WTC11 (cell line): ENCODE data around the gene ANKMY2. TPM values are rescaled to one million over a fixed set of nuclear protein-coding genes. Genes with fewer than 3 reads are reported as not detected.

Experiments
- ATAC-seq: fragments of 200-7000 bp; cut with Tn5 transposase; 2 replicates; pipeline ENCODE4 v1.10.0; 2021; ENCODE audit warnings: mild to moderate bottlenecking, moderate library complexity
- CTCF ChIA-PET: fragments of 300-600 bp; sonication (Branson Sonifier 250); formaldehyde crosslinking; loops from one replicate; lab custom pipeline; 2021; ENCODE audit warnings: antibody characterized with exemption; lab: Charles Lee
- POLR2A ChIA-PET: fragments of 350-600 bp; sonication (Branson Sonifier 250); formaldehyde crosslinking; loops from one replicate; lab custom pipeline; 2021; ENCODE audit warnings: antibody characterized with exemption; lab: Charles Lee
- DNase-seq: peaks from one replicate; pipeline ENCODE4 v3.0.0; 2021; ENCODE audit warnings: low spot score
- H3K27ac Mint-ChIP-seq: 2 replicates; pipeline ENCODE4 v1.8.0; 2021; ENCODE audit warnings: mixed read lengths
- H3K27me3 Mint-ChIP-seq: 2 replicates; pipeline ENCODE4 v1.8.0; 2021; ENCODE audit warnings: low read depth, mild to moderate bottlenecking, moderate library complexity, mixed read lengths
- H3K36me3 Mint-ChIP-seq: 2 replicates; pipeline ENCODE4 v1.8.0; 2021; ENCODE audit warnings: mixed read lengths
- H3K4me1 Mint-ChIP-seq: 2 replicates; pipeline ENCODE4 v1.8.0; 2022; ENCODE audit warnings: mixed read lengths
- H3K4me3 Mint-ChIP-seq: 2 replicates; pipeline ENCODE4 v1.8.0; 2021; ENCODE audit warnings: mild to moderate bottlenecking, moderate library complexity, mixed read lengths
- H3K9me3 Mint-ChIP-seq: 2 replicates; pipeline ENCODE4 v1.8.0; 2021; ENCODE audit warnings: mixed read lengths
- CREM ChIP-seq: sonication (generic); formaldehyde crosslinking; IDR thresholded peaks from 2 replicates; pipeline ENCODE4 v1.8.1; 2022; ENCODE audit warnings: mild to moderate bottlenecking, missing genetic modification reagents, moderate library complexity
- FOXK1 ChIP-seq: sonication (generic); formaldehyde crosslinking; IDR thresholded peaks from 2 replicates; pipeline ENCODE4 v1.8.0; 2022; ENCODE audit warnings: mild to moderate bottlenecking, moderate library complexity, missing genetic modification reagents
- GTF2I ChIP-seq: fragments of 250-450 bp; sonication (Bioruptor Pico); conservative IDR thresholded peaks from 2 replicates; pipeline ENCODE4 v1.4.0; 2021; ENCODE audit warnings: mild to moderate bottlenecking
- JUN ChIP-seq: sonication (generic); formaldehyde crosslinking; IDR thresholded peaks from 2 replicates; pipeline ENCODE4 v1.8.0; 2023; ENCODE audit warnings: mild to moderate bottlenecking, missing genetic modification reagents
- NR2C2 ChIP-seq: sonication (generic); formaldehyde crosslinking; IDR thresholded peaks from 2 replicates; pipeline ENCODE4 v1.8.0; 2022; ENCODE audit warnings: mild to moderate bottlenecking, missing genetic modification reagents
- RELA ChIP-seq: sonication (generic); formaldehyde crosslinking; IDR thresholded peaks from 2 replicates; pipeline ENCODE4 v1.8.1; 2022; ENCODE audit warnings: missing genetic modification reagents, mild to moderate bottlenecking, borderline replicate concordance
- RORB ChIP-seq: fragments of 250-450 bp; sonication (Bioruptor Pico); IDR thresholded peaks from 2 replicates; pipeline ENCODE4 v1.9.0; 2021; ENCODE audit warnings: mild to moderate bottlenecking
- TEAD4 ChIP-seq: sonication (generic); formaldehyde crosslinking; IDR thresholded peaks from 2 replicates; pipeline ENCODE4 v1.8.0; 2022; ENCODE audit warnings: mild to moderate bottlenecking, missing genetic modification reagents
- TP53 ChIP-seq: sonication (generic); formaldehyde crosslinking; IDR thresholded peaks from 2 replicates; pipeline ENCODE4 v1.8.1; 2023; ENCODE audit warnings: mild to moderate bottlenecking, missing genetic modification reagents
- ZNF121 ChIP-seq: sonication (generic); formaldehyde crosslinking; IDR thresholded peaks from 2 replicates; pipeline ENCODE4 v1.8.0; 2023; ENCODE audit warnings: missing genetic modification reagents
- ZNF219 ChIP-seq: sonication (generic); formaldehyde crosslinking; IDR thresholded peaks from 2 replicates; pipeline ENCODE4 v1.8.0; 2023; ENCODE audit warnings: missing genetic modification reagents, mild to moderate bottlenecking, borderline replicate concordance
- ZNF232 ChIP-seq: sonication (generic); formaldehyde crosslinking; IDR thresholded peaks from 2 replicates; pipeline ENCODE4 v1.8.0; 2022; ENCODE audit warnings: mild to moderate bottlenecking, missing genetic modification reagents
- ZNF263 ChIP-seq: sonication (generic); formaldehyde crosslinking; IDR thresholded peaks from 2 replicates; pipeline ENCODE4 v1.8.1; 2022; ENCODE audit warnings: low read depth, mild to moderate bottlenecking, moderate library complexity, missing genetic modification reagents
- ZNF396 ChIP-seq: fragments of 250-450 bp; sonication (Bioruptor Pico); IDR thresholded peaks from 2 replicates; pipeline ENCODE4 v1.8.0; 2021; ENCODE audit warnings: mild to moderate bottlenecking, moderate library complexity, borderline replicate concordance
- total RNA-seq: library from RNA; stranded (reverse); gene quantifications from 3 replicates; pipeline ENCODE4 v1.2.3, GENCODE V29; 2021
- TF ChIP-seq, protein P1 (sequence below): fragments of 250-450 bp; sonication (Bioruptor Pico); IDR thresholded peaks from 2 replicates; pipeline ENCODE4 v2.1.2; 2022; ENCODE audit warnings: mild to moderate bottlenecking, moderate library complexity
- TF ChIP-seq, protein P2 (sequence below): sonication (generic); formaldehyde crosslinking; IDR thresholded peaks from 2 replicates; pipeline ENCODE4 v1.8.0; 2022; ENCODE audit warnings: mild to moderate bottlenecking, missing genetic modification reagents
- TF ChIP-seq, protein P3 (sequence below): sonication (generic); formaldehyde crosslinking; IDR thresholded peaks from 2 replicates; pipeline ENCODE4 v1.8.0; 2023; ENCODE audit warnings: missing genetic modification reagents, mild to moderate bottlenecking, borderline replicate concordance
- TF ChIP-seq, protein P4 (sequence below): sonication (generic); formaldehyde crosslinking; IDR thresholded peaks from 2 replicates; pipeline ENCODE4 v1.8.1; 2022; ENCODE audit warnings: low read depth, mild to moderate bottlenecking, moderate library complexity, missing genetic modification reagents, borderline replicate concordance
- TF ChIP-seq, protein P5 (sequence below): sonication (generic); formaldehyde crosslinking; conservative IDR thresholded peaks from 2 replicates; pipeline ENCODE4 v1.8.1; 2023; ENCODE audit warnings: mild to moderate bottlenecking, low read depth, missing genetic modification reagents, moderate library complexity
- TF ChIP-seq, protein P6 (sequence below): sonication (generic); formaldehyde crosslinking; IDR thresholded peaks from 2 replicates; pipeline ENCODE4 v1.8.0; 2022; ENCODE audit warnings: mild to moderate bottlenecking, missing genetic modification reagents
- TF ChIP-seq, protein P7 (sequence below): sonication (generic); formaldehyde crosslinking; IDR thresholded peaks from 2 replicates; pipeline ENCODE4 v1.8.0; 2022; ENCODE audit warnings: mild to moderate bottlenecking, missing genetic modification reagents
- TF ChIP-seq, protein P8 (sequence below): fragments of 250-450 bp; sonication (Bioruptor Pico); IDR thresholded peaks from 2 replicates; pipeline ENCODE4 v1.8.0; 2021; ENCODE audit warnings: mild to moderate bottlenecking

Gene ANKMY2
- total RNA-seq, 1 experiment from 2014 or later: 13.6 TPM

DNA sequence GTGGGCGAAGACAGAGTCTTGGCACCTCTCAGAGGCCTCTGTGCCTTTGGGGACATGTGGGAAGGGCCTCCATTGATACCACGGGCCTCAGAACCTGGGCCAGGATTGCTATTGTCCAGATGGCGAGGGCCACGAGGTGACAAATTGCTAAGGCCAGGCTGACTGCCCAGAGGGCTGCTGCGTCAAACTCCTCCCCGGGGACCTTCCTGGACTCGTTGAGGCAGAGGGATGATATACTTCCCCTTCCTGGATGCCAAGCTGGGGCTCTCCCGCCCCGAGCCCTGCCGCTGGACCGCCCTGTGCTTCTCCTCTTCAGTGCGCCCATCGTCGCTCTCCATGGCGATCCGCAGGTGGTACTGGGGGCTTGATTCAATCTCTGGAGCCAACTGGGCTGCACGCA, 60.0 kb downstream of the ANKMY2 start:
- no peak overlapping the region for H3K27ac Mint-ChIP-seq
- ATAC-seq (no peak), DNase-seq (no peak)
- H3K36me3 Mint-ChIP-seq: no peaks in the 10 kb centered on the region
- no peak overlapping the region for H3K4me3 Mint-ChIP-seq
- H3K4me1 Mint-ChIP-seq: peaks cover 7% of the 10 kb centered on the region; the same call in 1 of the 2 replicates
- ChIA-PET CTCF (no interaction called here), POLR2A (no interaction called here)
- peaks cover 5% of the 10 kb centered on the region for H3K9me3 Mint-ChIP-seq
- TF ChIP-seq TP53 (CRISPR knock-in tag): no peak
- no peak for TF ChIP-seq ZNF219 (CRISPR knock-in tag)
- TF ChIP-seq, protein P1, sequence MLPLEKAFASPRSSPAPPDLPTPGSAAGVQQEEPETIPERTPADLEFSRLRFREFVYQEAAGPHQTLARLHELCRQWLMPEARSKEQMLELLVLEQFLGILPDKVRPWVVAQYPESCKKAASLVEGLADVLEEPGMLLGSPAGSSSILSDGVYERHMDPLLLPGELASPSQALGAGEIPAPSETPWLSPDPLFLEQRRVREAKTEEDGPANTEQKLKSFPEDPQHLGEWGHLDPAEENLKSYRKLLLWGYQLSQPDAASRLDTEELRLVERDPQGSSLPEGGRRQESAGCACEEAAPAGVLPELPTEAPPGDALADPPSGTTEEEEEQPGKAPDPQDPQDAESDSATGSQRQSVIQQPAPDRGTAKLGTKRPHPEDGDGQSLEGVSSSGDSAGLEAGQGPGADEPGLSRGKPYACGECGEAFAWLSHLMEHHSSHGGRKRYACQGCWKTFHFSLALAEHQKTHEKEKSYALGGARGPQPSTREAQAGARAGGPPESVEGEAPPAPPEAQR: no peak
- no peak for TF ChIP-seq JUN (CRISPR knock-in tag)
- TF ChIP-seq GTF2I (CRISPR knock-in tag): no peak
- no peak for TF ChIP-seq RORB
- no peak for TF ChIP-seq TEAD4 (CRISPR knock-in tag)
- TF ChIP-seq ZNF232 (CRISPR knock-in tag): no peak
- TF ChIP-seq FOXK1 (CRISPR knock-in tag): no peak
- no peaks in the 10 kb centered on the region for H3K27me3 Mint-ChIP-seq

DNA sequence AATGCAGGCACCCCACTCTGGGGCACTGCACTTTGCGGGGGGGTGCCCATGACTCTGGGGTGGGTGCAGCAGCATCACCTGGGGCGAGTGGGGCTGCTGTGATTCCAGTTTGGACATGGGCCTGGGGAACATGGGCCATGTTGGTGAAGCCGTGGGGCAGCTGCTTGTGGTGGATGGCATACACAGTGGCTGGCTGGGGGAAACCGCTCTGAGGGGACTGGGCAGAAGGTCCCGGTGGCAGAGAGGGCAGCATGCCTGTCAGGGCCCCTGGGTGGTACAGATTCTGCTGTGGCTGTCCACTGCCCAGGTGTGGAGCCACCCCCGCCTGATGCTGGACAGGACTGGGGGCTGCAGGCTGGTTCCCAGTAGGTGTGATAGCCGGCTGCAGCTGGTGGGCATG, 61.7 kb downstream of the ANKMY2 start:
- H3K4me3 Mint-ChIP-seq: no peak overlapping the region
- no peak for ATAC-seq
- ChIA-PET CTCF (no interaction called here), POLR2A (no interaction called here)
- no peak for DNase-seq
- no peak overlapping the region for H3K27ac Mint-ChIP-seq
- H3K9me3 Mint-ChIP-seq: peaks cover 5% of the 10 kb centered on the region
- H3K4me1 Mint-ChIP-seq: peaks cover 7% of the 10 kb centered on the region; the same call in 1 of the 2 replicates
- H3K27me3 Mint-ChIP-seq: no peaks in the 10 kb centered on the region
- H3K36me3 Mint-ChIP-seq: no peaks in the 10 kb centered on the region
- TF ChIP-seq, protein P2, sequence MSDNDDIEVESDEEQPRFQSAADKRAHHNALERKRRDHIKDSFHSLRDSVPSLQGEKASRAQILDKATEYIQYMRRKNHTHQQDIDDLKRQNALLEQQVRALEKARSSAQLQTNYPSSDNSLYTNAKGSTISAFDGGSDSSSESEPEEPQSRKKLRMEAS (CRISPR knock-in tag): no peak
- TF ChIP-seq, protein P3, sequence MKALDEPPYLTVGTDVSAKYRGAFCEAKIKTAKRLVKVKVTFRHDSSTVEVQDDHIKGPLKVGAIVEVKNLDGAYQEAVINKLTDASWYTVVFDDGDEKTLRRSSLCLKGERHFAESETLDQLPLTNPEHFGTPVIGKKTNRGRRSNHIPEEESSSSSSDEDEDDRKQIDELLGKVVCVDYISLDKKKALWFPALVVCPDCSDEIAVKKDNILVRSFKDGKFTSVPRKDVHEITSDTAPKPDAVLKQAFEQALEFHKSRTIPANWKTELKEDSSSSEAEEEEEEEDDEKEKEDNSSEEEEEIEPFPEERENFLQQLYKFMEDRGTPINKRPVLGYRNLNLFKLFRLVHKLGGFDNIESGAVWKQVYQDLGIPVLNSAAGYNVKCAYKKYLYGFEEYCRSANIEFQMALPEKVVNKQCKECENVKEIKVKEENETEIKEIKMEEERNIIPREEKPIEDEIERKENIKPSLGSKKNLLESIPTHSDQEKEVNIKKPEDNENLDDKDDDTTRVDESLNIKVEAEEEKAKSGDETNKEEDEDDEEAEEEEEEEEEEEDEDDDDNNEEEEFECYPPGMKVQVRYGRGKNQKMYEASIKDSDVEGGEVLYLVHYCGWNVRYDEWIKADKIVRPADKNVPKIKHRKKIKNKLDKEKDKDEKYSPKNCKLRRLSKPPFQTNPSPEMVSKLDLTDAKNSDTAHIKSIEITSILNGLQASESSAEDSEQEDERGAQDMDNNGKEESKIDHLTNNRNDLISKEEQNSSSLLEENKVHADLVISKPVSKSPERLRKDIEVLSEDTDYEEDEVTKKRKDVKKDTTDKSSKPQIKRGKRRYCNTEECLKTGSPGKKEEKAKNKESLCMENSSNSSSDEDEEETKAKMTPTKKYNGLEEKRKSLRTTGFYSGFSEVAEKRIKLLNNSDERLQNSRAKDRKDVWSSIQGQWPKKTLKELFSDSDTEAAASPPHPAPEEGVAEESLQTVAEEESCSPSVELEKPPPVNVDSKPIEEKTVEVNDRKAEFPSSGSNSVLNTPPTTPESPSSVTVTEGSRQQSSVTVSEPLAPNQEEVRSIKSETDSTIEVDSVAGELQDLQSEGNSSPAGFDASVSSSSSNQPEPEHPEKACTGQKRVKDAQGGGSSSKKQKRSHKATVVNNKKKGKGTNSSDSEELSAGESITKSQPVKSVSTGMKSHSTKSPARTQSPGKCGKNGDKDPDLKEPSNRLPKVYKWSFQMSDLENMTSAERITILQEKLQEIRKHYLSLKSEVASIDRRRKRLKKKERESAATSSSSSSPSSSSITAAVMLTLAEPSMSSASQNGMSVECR (CRISPR knock-in tag): no peak
- TF ChIP-seq, protein P4, sequence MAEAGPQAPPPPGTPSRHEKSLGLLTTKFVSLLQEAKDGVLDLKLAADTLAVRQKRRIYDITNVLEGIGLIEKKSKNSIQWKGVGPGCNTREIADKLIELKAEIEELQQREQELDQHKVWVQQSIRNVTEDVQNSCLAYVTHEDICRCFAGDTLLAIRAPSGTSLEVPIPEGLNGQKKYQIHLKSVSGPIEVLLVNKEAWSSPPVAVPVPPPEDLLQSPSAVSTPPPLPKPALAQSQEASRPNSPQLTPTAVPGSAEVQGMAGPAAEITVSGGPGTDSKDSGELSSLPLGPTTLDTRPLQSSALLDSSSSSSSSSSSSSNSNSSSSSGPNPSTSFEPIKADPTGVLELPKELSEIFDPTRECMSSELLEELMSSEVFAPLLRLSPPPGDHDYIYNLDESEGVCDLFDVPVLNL: no peak
- TF ChIP-seq, protein P5, sequence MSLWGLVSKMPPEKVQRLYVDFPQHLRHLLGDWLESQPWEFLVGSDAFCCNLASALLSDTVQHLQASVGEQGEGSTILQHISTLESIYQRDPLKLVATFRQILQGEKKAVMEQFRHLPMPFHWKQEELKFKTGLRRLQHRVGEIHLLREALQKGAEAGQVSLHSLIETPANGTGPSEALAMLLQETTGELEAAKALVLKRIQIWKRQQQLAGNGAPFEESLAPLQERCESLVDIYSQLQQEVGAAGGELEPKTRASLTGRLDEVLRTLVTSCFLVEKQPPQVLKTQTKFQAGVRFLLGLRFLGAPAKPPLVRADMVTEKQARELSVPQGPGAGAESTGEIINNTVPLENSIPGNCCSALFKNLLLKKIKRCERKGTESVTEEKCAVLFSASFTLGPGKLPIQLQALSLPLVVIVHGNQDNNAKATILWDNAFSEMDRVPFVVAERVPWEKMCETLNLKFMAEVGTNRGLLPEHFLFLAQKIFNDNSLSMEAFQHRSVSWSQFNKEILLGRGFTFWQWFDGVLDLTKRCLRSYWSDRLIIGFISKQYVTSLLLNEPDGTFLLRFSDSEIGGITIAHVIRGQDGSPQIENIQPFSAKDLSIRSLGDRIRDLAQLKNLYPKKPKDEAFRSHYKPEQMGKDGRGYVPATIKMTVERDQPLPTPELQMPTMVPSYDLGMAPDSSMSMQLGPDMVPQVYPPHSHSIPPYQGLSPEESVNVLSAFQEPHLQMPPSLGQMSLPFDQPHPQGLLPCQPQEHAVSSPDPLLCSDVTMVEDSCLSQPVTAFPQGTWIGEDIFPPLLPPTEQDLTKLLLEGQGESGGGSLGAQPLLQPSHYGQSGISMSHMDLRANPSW (CRISPR knock-in tag): no peak
- TF ChIP-seq, protein P6, sequence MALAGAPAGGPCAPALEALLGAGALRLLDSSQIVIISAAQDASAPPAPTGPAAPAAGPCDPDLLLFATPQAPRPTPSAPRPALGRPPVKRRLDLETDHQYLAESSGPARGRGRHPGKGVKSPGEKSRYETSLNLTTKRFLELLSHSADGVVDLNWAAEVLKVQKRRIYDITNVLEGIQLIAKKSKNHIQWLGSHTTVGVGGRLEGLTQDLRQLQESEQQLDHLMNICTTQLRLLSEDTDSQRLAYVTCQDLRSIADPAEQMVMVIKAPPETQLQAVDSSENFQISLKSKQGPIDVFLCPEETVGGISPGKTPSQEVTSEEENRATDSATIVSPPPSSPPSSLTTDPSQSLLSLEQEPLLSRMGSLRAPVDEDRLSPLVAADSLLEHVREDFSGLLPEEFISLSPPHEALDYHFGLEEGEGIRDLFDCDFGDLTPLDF (CRISPR knock-in tag): no peak
- TF ChIP-seq JUN (CRISPR knock-in tag) (no peak), NR2C2 (CRISPR knock-in tag) (no peak), RELA (no peak), ZNF121 (CRISPR knock-in tag) (no peak), ZNF263 (CRISPR knock-in tag) (no peak), ZNF396 (CRISPR knock-in tag) (no peak), CREM (CRISPR knock-in tag) (no peak)
- TF ChIP-seq, protein P7, sequence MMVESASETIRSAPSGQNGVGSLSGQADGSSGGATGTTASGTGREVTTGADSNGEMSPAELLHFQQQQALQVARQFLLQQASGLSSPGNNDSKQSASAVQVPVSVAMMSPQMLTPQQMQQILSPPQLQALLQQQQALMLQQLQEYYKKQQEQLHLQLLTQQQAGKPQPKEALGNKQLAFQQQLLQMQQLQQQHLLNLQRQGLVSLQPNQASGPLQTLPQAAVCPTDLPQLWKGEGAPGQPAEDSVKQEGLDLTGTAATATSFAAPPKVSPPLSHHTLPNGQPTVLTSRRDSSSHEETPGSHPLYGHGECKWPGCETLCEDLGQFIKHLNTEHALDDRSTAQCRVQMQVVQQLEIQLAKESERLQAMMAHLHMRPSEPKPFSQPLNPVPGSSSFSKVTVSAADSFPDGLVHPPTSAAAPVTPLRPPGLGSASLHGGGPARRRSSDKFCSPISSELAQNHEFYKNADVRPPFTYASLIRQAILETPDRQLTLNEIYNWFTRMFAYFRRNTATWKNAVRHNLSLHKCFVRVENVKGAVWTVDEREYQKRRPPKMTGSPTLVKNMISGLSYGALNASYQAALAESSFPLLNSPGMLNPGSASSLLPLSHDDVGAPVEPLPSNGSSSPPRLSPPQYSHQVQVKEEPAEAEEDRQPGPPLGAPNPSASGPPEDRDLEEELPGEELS (CRISPR knock-in tag): no peak
- TF ChIP-seq, protein P8, sequence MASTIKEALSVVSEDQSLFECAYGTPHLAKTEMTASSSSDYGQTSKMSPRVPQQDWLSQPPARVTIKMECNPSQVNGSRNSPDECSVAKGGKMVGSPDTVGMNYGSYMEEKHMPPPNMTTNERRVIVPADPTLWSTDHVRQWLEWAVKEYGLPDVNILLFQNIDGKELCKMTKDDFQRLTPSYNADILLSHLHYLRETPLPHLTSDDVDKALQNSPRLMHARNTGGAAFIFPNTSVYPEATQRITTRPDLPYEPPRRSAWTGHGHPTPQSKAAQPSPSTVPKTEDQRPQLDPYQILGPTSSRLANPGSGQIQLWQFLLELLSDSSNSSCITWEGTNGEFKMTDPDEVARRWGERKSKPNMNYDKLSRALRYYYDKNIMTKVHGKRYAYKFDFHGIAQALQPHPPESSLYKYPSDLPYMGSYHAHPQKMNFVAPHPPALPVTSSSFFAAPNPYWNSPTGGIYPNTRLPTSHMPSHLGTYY (CRISPR knock-in tag): no peak
